ENCODE measurements around the gene TIMM29.

Gene TIMM29

GRCh38 chr19:10911579-10912363 lies 16.8 kb upstream of the TIMM29 start:
- no peak overlapping the region for H3K4me3 ChIP-seq (ENCODE audit: low read depth, low read length)

- H3K4me3 ChIP-seq (ENCODE audit: low read depth, low read length), result no peak overlapping the region
These were observed 16.0 kb upstream of the TIMM29 start for GRCh38 chr19:10912619-10913018.

GRCh38 chr19:10913716-10914340 lies 14.8 kb upstream of the TIMM29 start:
- no peak overlapping the region for H3K4me3 ChIP-seq (ENCODE audit: low read depth, low read length)

DNA sequence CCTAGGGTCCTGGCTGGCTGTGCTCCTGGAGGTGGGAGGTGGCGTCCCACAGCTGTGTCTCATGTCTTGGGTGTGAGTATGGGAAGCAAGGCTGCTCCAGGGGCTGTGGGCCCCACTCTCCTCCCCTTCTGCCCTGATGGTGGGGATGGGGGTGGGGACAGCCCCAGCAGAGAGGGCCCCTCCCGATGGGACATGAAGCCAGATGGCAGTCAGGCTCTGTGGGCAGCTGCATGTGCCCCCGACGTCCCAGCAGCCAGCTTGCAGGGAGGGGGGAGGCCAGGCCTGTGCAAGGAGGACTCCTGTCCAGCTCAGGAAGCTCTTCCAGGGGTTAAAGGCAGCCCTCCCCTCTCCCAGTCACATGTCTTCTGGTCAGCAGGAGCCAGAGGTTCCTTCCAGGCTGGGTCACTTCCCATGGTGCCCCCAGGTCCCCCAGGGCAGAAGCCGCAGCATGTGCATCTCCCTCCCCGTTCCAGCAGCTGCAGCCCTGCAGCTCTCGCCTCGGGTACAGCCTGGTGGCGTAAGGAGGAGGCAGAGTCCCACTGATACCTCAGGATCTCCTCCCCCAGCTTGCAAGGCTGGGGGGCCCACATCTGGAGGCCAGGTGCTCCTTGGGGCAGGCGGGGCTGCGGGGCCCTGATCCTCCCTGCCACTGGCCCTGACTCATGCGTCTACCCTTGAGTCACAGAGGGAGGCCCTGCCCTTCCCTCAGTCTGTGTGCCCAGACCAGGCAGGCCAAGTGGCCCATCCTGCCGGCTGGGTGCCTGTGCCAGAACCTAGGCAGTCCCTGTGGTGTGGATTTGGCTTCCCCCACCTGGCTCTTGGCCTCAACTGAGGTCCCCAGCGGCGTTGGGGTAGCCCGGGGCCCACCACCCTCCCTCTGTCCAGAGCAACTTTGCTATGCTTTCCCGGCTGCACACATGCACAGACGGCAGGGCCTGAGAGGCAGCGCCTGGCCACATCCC lies 13.2 kb upstream of the TIMM29 start:
- no peak overlapping the region for H3K4me3 ChIP-seq (ENCODE audit: low read depth, low read length)

DNA sequence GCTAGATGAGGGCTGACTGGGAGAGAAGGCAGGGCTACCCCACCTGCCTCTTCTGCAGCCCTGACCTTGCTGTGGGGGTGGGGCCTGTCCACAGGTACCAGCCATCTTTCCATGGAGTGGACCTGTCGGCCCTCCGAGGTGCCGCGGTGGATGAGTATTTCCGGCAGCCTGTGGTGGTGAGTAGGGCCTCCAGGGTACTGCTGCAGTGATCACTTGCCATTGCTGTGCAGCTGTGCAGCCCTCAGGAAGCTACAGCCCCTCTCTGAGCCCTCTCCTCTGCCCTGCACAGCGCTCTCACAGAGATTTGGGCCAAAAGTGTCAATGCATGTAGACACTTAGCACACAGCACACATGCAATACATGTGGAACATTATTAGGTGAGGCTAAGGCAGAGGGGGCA lies 12.0 kb upstream of the TIMM29 start:
- no peak overlapping the region for H3K4me3 ChIP-seq (ENCODE audit: low read depth, low read length)

- H3K4me3 ChIP-seq (ENCODE audit: low read depth, low read length), result no peak overlapping the region
These were observed 10.3 kb upstream of the TIMM29 start for GRCh38 chr19:10918359-10918758.

DNA sequence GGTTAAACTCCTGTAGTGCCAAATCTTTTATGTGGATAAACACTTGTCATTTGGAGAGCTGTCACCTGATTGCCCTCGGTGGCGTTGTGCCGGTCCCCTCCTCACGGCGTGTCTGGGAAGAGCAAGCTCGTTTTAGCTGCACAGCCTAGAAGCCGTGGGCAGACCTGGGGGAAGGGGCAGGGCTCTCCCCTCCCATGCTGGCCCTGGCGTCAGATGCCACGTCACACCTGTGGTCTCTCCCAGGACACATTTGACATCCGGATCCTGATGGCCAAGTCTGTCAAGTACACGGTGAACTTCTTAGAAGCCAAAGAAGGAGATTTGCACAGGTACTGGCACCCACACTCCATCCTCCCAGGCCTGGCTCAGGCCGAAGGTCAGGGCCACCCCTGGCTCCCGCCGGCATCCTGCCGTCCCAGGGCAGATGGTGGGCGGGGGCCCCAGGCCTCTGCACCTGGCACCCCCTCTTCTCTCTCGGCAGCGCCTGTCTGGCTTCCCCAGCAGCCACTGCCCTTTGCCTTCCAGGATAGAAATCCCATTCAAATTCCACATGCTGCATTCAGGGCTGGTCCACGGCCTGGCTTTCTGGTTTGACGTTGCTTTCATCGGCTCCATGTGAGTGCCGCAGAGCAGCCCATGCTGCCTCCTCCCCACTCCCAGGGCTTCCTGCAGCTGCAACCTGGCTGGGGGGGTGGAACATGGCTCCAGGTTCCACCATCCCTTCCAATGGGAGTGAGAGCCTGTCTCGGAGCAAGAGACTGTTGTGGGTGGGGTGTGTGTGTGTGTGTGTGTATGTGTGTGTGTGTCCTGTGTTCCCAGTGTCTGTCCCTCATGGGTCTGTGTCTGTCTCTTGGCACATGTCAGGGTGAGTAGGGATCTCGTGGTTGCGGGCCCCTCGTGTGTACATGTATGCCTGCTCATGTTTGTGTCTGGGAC lies 9.0 kb upstream of the TIMM29 start:
- no peak overlapping the region for H3K4me3 ChIP-seq (ENCODE audit: low read depth, low read length)

DNA sequence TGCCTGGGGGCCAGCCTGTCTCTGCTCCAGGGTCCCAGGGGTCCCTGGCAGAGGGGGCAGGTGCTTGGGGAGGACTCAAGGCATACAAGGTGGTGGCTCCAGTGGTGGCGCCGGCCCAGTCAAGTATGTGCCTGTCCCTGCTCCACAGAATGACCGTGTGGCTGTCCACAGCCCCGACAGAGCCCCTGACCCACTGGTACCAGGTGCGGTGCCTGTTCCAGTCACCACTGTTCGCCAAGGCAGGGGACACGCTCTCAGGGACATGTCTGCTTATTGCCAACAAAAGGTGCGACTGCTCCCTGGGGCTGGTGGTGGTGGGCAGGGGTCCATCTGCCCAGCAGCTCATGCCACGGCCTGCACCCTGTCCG lies 8.3 kb upstream of the TIMM29 start:
- H3K4me3 ChIP-seq (ENCODE audit: low read depth, low read length), result no peak overlapping the region

DNA sequence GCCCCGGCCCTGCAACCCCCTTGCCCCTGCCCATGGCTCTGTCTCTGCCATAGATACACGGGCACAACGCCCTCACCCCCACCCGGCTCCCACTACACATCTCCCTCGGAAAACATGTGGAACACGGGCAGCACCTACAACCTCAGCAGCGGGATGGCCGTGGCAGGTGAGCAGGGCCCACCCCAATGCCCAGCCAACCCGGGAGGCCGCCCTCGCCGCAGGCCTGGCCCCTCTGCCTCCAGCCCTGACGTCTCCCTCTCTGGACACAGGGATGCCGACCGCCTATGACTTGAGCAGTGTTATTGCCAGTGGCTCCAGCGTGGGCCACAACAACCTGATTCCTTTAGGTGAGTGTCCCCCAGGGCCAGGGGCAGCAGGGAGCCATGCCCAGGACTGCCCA lies 7.8 kb upstream of the TIMM29 start:
- no peak overlapping the region for H3K4me3 ChIP-seq (ENCODE audit: low read depth, low read length)

DNA sequence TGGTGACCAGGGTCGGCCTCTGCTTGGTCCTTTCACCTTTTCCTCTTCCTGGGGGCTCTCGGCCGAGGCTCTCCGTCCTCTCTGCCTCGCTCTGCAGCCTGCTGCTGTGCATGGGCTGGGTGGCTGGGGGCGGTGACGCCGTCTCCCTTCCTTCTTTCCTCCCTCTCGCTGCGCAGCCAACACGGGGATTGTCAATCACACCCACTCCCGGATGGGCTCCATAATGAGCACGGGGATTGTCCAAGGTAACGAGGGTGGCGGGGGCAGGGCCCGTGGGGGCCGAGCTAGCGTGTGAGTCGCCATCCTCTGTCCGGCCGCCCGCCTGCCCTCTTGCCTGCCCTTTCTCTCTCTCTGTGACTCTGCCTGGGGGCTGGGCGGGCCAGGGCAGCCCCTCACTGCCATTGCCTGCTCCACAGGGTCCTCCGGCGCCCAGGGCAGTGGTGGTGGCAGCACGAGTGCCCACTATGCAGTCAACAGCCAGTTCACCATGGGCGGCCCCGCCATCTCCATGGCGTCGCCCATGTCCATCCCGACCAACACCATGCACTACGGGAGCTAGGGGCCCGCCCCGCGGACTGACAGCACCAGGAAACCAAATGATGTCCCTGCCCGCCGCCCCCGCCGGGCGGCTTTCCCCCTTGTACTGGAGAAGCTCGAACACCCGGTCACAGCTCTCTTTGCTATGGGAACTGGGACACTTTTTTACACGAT lies 7.3 kb upstream of the TIMM29 start:
- H3K4me3 ChIP-seq (ENCODE audit: low read depth, low read length), result no peak overlapping the region

- H3K4me3 ChIP-seq (ENCODE audit: low read depth, low read length), result no peak overlapping the region
These were observed 6.5 kb upstream of the TIMM29 start for GRCh38 chr19:10921910-10922637.

DNA sequence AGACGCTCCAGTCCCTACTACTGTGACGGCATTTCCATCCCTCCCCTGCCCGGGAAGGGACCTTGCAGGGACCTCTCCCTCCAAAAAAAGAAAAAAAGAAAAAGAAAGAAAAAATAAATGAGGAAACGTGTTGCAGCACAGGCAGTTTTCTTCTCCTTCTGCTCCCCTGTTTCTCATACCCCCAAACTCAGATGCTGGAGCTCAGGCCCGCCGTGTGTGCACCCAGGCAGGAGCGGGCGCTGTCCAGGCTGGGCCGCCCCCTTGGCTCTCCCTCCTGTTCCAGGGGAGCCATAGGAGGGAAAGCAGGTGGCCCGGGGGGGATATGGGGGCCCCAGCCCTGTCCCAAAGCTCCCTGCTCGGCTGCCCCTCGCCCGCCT lies 6.0 kb upstream of the TIMM29 start:
- no peak overlapping the region for H3K4me3 ChIP-seq (ENCODE audit: low read depth, low read length)

DNA sequence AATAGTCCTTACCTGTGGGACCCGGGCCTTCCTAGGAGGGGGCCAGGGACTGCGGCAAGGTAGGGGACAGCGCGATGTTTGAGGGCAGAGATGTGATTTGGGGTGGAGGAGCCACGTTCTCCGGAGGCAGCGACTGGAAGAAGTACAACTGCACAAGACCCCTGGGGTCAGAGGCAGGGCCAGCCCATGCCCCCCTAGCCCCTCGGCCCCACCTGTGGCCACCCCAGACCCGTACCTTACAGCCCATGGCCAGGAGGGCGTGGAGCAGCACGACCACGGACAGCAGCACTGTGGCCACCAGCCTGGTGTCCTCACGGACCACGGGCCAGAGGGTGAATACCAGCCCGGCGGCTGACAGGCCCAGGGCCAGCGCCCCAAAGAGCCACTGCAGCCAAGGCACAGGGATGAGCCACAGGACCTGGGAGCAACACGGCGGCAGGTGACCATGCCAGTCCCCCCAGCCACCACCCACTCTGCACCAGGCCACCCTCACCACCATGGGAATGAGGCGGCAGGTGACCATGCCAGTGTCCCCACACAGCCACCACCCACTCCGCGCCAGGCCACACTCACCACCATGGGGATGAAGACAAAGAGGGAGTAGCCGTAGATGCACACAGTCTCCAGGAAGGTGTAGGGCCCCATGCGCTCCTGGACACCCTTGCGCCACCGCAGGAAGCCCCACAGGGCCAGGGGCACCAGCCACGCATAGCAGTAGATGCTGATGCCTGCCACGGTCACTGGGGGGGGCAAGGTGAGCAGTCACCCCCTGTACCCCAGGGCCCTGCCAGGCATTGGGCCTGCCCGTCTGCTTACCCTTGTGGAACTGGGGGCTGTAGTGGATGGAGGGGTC lies 5.1 kb upstream of the TIMM29 start:
- H3K4me3 ChIP-seq (ENCODE audit: low read depth, low read length), result no peak overlapping the region

DNA sequence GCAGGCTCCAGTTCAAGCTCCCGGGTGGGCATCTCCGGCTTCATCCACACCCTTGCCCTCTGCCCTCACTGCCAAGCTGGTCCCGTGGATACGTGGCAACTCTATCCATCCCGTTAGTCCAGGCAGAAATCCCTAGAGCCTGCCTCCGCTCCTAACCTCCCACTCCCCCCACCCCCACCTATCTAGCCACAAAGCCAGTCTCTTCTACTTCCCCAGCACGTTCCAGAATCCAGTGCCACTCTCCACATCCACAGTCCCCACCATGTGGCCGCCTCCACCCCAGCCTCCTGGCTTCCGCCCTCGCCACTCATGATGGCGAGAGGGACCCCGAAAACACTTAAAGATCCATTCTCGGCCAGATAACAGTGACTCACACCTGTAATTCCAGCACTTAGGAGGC lies 4.0 kb upstream of the TIMM29 start:
- no peak overlapping the region for H3K4me3 ChIP-seq (ENCODE audit: low read depth, low read length)

GRCh38 chr19:10927730-10928562 lies 665 bp upstream of the TIMM29 start:
- peak overlapping the region; percentile 92 for H3K4me3 ChIP-seq (ENCODE audit: low read depth, low read length)

GRCh38 chr19:10929402-10929794 lies 787 bp downstream of the TIMM29 start:
- peak overlapping the region; percentile 92 for H3K4me3 ChIP-seq (ENCODE audit: low read depth, low read length)

- no peak overlapping the region for H3K4me3 ChIP-seq (ENCODE audit: low read depth, low read length)
These were observed 6.9 kb downstream of the TIMM29 start for GRCh38 chr19:10935371-10936059.

Measured in iPS-11a (cell line).